Fibroblast of skin of right quadriceps (primary cell): ENCODE data around the gene IL10.
A peak's percentile ranks its signal among the peaks of the same experiment; 100 is the strongest.

Experiments
- DNase-seq: peaks from one replicate; pipeline ENCODE4 v3.0.0-alpha.2; 2013

IL10 gene

DNA sequence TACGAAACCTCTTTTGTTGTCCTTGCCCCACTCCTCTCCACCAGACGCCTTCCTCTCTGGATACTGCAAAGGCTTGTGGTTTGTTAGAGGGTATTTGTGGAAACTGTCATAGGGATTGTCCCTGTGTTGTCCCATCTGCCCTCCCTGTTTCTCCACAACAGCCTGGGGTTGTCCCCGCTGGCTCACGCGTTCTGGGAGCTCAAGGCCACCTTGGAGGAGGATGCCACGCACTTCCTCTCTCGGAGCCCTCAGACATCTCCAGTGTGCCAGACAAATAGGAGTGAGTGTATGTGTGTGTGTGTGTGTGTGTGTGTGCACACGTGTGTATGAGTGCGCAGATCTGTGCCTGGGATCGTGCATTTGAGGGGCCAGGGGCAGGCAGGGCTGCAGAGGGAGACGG, 39.3 kb downstream of the IL10 start:
- no peak for DNase-seq

- DNase-seq: no peak
Measured at GRCh38 chr1:206732508-206732907, 39.8 kb downstream of the IL10 start.

GRCh38 chr1:206729507-206729906, 42.8 kb downstream of the IL10 start:
- DNase-seq: no peak

GRCh38 chr1:206729050-206729449, 43.2 kb downstream of the IL10 start:
- no peak for DNase-seq

DNA sequence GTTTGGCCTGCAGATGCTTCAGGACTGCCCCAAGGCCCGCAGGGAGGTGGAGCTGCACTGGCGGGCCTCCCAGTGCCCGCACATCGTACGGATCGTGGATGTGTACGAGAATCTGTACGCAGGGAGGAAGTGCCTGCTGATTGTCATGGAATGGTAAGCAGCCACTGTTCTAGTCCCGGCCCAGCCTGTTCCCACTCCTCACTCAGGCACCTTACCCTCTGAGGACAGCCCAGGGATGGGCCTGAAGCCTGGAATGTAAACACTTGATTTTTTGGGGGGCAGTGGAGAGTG, 43.7 kb downstream of the IL10 start:
- no peak for DNase-seq

DNA sequence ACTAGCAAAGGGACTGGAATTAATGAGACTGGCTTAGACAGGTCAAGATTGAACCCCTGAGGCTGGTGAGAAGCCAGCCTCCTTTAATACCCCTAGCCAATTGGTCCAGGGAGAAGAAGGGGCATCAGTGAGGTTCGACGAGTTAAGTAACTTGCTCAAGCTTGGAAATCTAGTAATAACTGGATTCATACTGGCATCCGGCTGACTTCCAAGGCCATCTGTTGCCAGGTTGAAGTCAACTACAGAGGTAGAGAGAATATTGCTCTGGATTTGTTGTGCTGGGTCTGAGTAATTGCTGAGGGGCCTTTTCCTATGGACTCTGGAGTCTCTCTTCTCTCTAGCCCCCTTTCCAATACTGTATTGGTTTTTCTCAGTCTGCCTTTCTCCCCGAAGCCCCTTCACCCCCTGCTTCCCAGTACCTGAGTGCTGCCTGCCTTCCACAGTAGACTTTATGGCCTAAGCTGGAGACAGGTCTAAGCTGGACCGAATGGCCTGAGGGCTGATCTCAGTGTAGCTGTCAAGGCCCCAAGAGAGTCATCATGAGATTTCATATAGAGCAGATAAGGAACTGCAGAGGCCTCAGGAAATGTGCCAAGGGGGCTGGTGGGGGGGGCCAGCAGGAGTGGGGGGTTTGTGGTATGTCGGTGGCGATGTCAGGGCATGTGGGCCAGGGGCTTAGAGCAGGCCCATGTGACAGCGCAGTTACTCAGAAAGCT, 44.2 kb downstream of the IL10 start:
- no peak for DNase-seq

DNA sequence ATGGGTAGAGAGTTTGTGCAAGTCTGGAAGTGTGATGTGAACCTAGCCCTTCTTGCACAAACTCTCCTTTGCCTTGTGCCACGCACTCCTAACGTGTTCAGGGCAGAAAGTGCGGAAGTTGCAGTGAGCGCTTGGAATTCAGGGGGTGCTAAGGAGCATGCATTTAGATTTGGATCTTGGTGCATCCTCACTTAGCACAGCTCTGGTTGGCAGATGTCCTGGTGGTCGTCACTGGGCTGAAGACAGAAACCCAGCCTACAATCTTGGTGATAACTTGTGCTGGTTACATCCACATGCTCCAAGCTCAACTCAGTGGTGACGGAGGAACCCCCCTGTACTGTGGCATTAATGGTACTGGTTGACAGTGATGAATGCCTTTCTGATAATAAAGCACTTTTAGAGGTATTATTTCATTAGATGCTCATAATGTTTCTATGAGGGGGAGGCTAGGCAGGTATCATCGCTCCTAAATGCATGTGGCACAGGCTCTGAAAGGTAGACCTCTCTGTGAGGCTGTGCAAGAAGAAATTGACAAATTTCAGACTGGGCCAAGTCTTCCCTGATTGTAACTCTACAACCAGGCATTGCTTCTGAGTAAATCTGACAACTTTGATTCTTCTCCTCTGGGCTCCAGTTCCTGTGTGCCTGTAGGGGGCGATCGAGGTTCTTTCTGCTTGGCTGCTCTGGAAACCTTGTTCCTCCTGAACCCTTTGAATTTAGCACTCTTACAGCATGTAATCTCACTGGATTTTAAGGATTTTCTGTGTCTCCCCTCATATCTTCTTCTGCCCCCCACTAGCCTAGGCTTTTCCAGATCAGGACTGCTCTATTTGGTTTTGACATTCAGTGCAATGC, 47.0 kb downstream of the IL10 start:
- DNase-seq: peak; percentile 38

- DNase-seq: peak; percentile 81
Measured at GRCh38 chr1:206723805-206724472, 48.4 kb downstream of the IL10 start.

GRCh38 chr1:206723462-206723804, 48.9 kb downstream of the IL10 start:
- DNase-seq: no peak

- DNase-seq: peak; percentile 27
Measured at GRCh38 chr1:206722751-206723461, 49.4 kb downstream of the IL10 start.

DNA sequence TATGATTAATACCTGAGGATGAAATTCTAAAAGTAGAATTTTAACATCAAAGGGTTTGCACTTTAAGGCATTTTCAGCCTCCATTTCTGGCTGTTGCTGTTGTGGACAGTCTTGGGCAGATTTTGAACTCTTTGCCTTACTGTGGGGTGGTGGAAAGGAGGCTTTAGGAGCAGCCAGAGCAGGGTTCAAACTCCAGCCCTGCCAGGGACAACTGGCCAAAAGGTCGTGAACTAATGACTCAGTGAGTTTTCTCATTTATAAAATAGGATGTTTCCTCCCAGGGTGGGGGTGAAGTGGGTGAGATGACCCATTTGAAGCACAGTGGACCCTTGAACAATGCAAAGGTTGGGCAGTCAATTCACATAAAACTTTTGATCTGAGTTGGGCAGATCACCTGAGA, 50.8 kb downstream of the IL10 start:
- DNase-seq: no peak

DNA sequence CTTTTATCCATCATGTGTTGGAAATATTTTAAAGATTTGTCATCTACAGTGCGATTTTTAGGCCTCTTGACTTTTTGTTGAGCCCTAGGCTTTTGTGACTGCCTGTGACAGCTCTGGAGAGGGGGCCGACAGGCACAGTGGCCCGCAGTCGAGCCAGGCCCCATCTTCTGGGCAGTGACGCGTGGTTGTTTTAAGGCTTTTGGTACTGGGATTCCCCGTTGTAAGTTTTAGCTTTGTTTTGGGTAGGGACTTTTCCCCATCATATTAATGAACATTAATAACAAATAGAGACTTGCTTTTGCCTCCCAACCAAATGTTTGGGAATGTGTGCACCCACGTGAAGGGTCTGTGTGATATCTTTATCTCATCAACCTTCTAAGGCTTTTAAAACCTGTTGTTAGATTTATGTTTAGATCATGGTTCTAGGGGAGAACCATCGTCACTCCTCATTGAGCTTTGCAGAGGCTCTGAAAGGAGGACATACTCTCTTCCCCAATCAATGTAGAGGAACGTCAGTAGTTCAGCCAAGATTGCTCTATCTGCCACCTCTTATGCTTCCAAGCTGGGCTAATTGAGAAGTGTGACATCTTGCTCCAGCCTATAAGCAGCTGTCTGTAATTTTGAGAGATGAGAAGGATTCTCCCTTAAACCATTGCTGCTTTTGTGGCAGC, 53.0 kb downstream of the IL10 start:
- DNase-seq: no peak

- DNase-seq: no peak
Measured at GRCh38 chr1:206717674-206717989, 54.7 kb downstream of the IL10 start.
